Upper lobe of right lung (tissue), 1 donor: ENCODE measurements around the gene LRRC27. TPM values are rescaled to one million over a fixed set of nuclear protein-coding genes. Genes with fewer than 3 reads are reported as not detected.

Experiments
- ATAC-seq: fragments of 200-7000 bp; cut with Tn5 transposase; one replicate; pipeline ENCODE4 v1.9.1; 2020; ENCODE audit warnings: mild to moderate bottlenecking, moderate library complexity
- DNase-seq: peaks from one replicate; pipeline ENCODE4 v3.0.0-alpha.2; 2020
- H3K27ac ChIP-seq: fragments of 200-600 bp; one replicate; pipeline ENCODE4 v1.8.0; 2022
- H3K27me3 ChIP-seq: fragments of 200-600 bp; one replicate; pipeline ENCODE4 v1.8.0; 2022; ENCODE audit warnings: mild to moderate bottlenecking
- H3K36me3 ChIP-seq: fragments of 200-600 bp; one replicate; pipeline ENCODE4 v1.8.0; 2022
- H3K4me1 ChIP-seq: fragments of 200-600 bp; one replicate; pipeline ENCODE4 v1.8.0; 2022
- H3K4me3 ChIP-seq: fragments of 200-600 bp; one replicate; pipeline ENCODE4 v1.8.0; 2022; ENCODE audit warnings: mild to moderate bottlenecking
- H3K9me3 ChIP-seq: fragments of 200-600 bp; one replicate; pipeline ENCODE4 v1.8.0; 2022
- intact Hi-C: fragments of 100-400 bp; cut with DNase I; formaldehyde crosslinking; loops from one replicate; pipeline ENCODE4 v1.11.0; 2022
- total RNA-seq: library from RNA; stranded (reverse); fragmentation: NEBNext Ultra II Directional; extraction: Animal tissue kit (Norgen Biotek cat#: 25700); gene quantifications from one replicate; pipeline ENCODE4 v1.2.1, GENCODE V29; 2021
- TF ChIP-seq, protein P1 (sequence below): fragments of 200-600 bp; IDR thresholded peaks from one replicate; pipeline ENCODE4 v1.8.0; 2022; ENCODE audit warnings: antibody characterized with exemption
- donor health status: DM: no; HTN: yes; CAD: no; lungs with severe emphysema.

Gene LRRC27
- total RNA-seq, 1 donor from 2014 or later: 6.3 TPM

DNA sequence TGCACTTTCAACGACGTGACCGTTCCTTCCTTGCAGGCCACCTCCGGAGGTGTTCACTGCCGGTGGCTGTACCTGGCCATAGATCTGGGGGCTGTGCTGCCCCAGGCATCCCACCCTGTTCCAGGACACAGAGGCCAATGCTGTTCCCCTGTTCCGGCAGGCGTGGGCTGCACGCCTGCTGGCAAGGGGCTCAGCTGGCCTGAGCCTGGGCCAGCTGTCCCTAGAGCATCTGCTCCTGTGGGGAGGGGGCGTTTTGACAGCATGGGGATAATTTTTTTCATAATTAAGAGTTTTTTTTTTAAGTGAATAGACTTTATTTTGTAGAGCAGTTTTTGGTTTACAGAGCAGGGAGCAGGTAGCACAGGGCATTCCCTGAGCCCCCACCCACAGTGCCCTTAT is 93.8 kb downstream of the LRRC27 start:
- Histone ChIP-seq H3K27ac (no peak overlapping the region), H3K4me3 (no peak overlapping the region), H3K4me1 (peaks cover 20% of the 10 kb centered on the region), H3K27me3 (no peaks in the 10 kb centered on the region), H3K36me3 (no peaks in the 10 kb centered on the region), H3K9me3 (no peaks in the 10 kb centered on the region)
- ATAC-seq (no peak), DNase-seq (no peak)
- TF ChIP-seq, protein P1, sequence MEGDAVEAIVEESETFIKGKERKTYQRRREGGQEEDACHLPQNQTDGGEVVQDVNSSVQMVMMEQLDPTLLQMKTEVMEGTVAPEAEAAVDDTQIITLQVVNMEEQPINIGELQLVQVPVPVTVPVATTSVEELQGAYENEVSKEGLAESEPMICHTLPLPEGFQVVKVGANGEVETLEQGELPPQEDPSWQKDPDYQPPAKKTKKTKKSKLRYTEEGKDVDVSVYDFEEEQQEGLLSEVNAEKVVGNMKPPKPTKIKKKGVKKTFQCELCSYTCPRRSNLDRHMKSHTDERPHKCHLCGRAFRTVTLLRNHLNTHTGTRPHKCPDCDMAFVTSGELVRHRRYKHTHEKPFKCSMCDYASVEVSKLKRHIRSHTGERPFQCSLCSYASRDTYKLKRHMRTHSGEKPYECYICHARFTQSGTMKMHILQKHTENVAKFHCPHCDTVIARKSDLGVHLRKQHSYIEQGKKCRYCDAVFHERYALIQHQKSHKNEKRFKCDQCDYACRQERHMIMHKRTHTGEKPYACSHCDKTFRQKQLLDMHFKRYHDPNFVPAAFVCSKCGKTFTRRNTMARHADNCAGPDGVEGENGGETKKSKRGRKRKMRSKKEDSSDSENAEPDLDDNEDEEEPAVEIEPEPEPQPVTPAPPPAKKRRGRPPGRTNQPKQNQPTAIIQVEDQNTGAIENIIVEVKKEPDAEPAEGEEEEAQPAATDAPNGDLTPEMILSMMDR: no peak
- intact Hi-C loops: no loop called here

- Histone ChIP-seq H3K36me3 (no peaks in the 10 kb centered on the region), H3K27ac (no peak overlapping the region), H3K4me3 (no peak overlapping the region), H3K9me3 (no peaks in the 10 kb centered on the region), H3K4me1 (peaks cover 5% of the 10 kb centered on the region), H3K27me3 (no peaks in the 10 kb centered on the region)
- DNase-seq (no peak), ATAC-seq (no peak)
- intact Hi-C loops: no loop called here
- TF ChIP-seq, protein P1: no peak
Observed at GRCh38 chr10:132427006-132427771, 95.2 kb downstream of the LRRC27 start.

DNA sequence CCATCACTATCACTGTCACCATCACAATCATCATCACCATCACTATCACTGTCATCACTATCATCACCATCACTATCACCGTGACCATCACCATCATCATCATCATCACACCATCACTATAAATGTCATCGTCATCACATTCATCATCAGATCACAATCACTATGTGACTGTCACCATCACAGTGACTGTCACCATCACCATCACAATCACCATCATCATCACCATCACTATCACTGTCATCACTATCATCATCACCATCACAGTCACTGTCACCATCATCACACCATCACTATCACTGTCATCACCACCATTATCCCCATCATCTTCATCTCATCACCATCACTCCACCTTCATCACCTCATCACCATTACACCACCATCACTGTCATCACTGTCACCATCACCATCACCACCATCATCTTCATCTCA is 96.0 kb downstream of the LRRC27 start:
- DNase-seq (no peak), ATAC-seq (no peak)
- H3K36me3 ChIP-seq: no peaks in the 10 kb centered on the region
- H3K9me3 ChIP-seq: no peaks in the 10 kb centered on the region
- TF ChIP-seq, protein P1: no peak
- no peaks in the 10 kb centered on the region for H3K27me3 ChIP-seq
- no peak overlapping the region for H3K27ac ChIP-seq
- no peak overlapping the region for H3K4me3 ChIP-seq
- H3K4me1 ChIP-seq: no peaks in the 10 kb centered on the region
- intact Hi-C loops: no loop called here

GRCh38 chr10:132428486-132428995 is 96.5 kb downstream of the LRRC27 start:
- DNase-seq (no peak), ATAC-seq (no peak)
- intact Hi-C loops: no loop called here
- Histone ChIP-seq H3K27ac (no peak overlapping the region), H3K9me3 (no peaks in the 10 kb centered on the region), H3K27me3 (no peaks in the 10 kb centered on the region), H3K4me3 (no peak overlapping the region), H3K36me3 (no peaks in the 10 kb centered on the region), H3K4me1 (no peaks in the 10 kb centered on the region)
- TF ChIP-seq, protein P1: no peak

Other genes with a start within 250 kb of the LRRC27 start
- 1.7 TPM for gene DPYSL4, start 145.2 kb upstream of the LRRC27 start, total RNA-seq
- 13.2 TPM for gene STK32C, start 24.2 kb upstream of the LRRC27 start, total RNA-seq
- gene PWWP2B, start 65.0 kb downstream of the LRRC27 start, total RNA-seq: 26.0 TPM
- gene INPP5A, start 205.6 kb downstream of the LRRC27 start, total RNA-seq: 38.3 TPM